Endothelial cell of hepatic sinusoid (primary cell): Measurements from ENCODE around the gene ZNF609.

Experiments
- in situ Hi-C: cut with HindIII; loops from 2 replicates; pipeline ENCODE4 v1.10.0; 2017; ENCODE audit warnings: low sequenced_read_pairs

ZNF609 gene

GRCh38 chr15:64535460-64536243, 75.3 kb downstream of the ZNF609 start:
- in situ Hi-C loops = no loop called here

GRCh38 chr15:64536244-64536836, 76.0 kb downstream of the ZNF609 start:
- in situ Hi-C loops = no loop called here

- in situ Hi-C loops = no loop called here
These were observed 81.7 kb downstream of the ZNF609 start for GRCh38 chr15:64542091-64542490.

- in situ Hi-C loops = no loop called here
These were observed 84.1 kb downstream of the ZNF609 start for GRCh38 chr15:64544450-64544849.

GRCh38 chr15:64547275-64547674, 86.9 kb downstream of the ZNF609 start:
- in situ Hi-C loops = no loop called here

- in situ Hi-C loops = no loop called here
These were observed 87.9 kb downstream of the ZNF609 start for GRCh38 chr15:64548235-64548634.

GRCh38 chr15:64549860-64550259, 89.5 kb downstream of the ZNF609 start:
- in situ Hi-C loops = no loop called here

GRCh38 chr15:64552281-64552948, 92.0 kb downstream of the ZNF609 start:
- in situ Hi-C loops = no loop called here

GRCh38 chr15:64558460-64559179, 98.2 kb downstream of the ZNF609 start:
- in situ Hi-C loops = no loop called here

- in situ Hi-C loops = no loop called here
These were observed 98.9 kb downstream of the ZNF609 start for GRCh38 chr15:64559243-64559642.

- in situ Hi-C loops = no loop called here
These were observed 100.1 kb downstream of the ZNF609 start for GRCh38 chr15:64560501-64560900.

- in situ Hi-C loops = no loop called here
These were observed 100.6 kb downstream of the ZNF609 start for GRCh38 chr15:64560998-64561397.

GRCh38 chr15:64562003-64562640, 101.7 kb downstream of the ZNF609 start:
- in situ Hi-C loops = no loop called here

- in situ Hi-C loops = loop anchor here (5.0 kb wide), 1 partner anchor 64 kb away; no protein-coding TSS in a partner anchor
These were observed 105.7 kb downstream of the ZNF609 start for GRCh38 chr15:64566102-64566501.

- in situ Hi-C loops = loop anchor here (5.0 kb wide), 1 partner anchor 65 kb away; no protein-coding TSS in a partner anchor
These were observed 106.5 kb downstream of the ZNF609 start for GRCh38 chr15:64566629-64567427.

GRCh38 chr15:64568765-64569164, 108.4 kb downstream of the ZNF609 start:
- in situ Hi-C loops = loop anchor here (5.0 kb wide), 1 partner anchor 66 kb away; no protein-coding TSS in a partner anchor

GRCh38 chr15:64571857-64572291, 111.5 kb downstream of the ZNF609 start:
- in situ Hi-C loops = no loop called here

GRCh38 chr15:64572856-64573255, 112.5 kb downstream of the ZNF609 start:
- in situ Hi-C loops = no loop called here

GRCh38 chr15:64574301-64575017, 114.1 kb downstream of the ZNF609 start:
- in situ Hi-C loops = no loop called here
